Pancreas (tissue), 10 donors: ENCODE results near the gene TH. TPM values are rescaled to one million over a fixed set of nuclear protein-coding genes. Genes with fewer than 3 reads are reported as not detected.
A peak's percentile ranks its signal among the peaks of the same experiment; 100 is the strongest.

ENCODE experiments used
- ATAC-seq, 4 donors: fragments of 200-7000 bp; cut with Tn5 transposase; one replicate each; pipeline versions ENCODE4 v1.8.0 to v1.9.1; 2020; ENCODE audit warnings: mild to moderate bottlenecking in 4 of 4, moderate library complexity in 4 of 4
- DNase-seq, 6 donors: peaks; one replicate each; pipeline ENCODE4 v3.0.0-alpha.2; 2020
- FAIRE-seq: peaks from 2 replicates; lab custom pipeline; 2012; peaks lifted over from hg19 to GRCh38; lab: Jason Lieb, UNC
- H3K27ac ChIP-seq, 4 donors: fragments of 200-600 bp; sonication (generic); 1 replicate in 3 of 4; 2 replicates in 1 of 4; pipeline versions ENCODE4 v1.5.0 to v1.8.0; 2020
- H3K27me3 ChIP-seq, 4 donors: fragments of 200-600 bp; one replicate each; pipeline ENCODE4 v1.8.0; 2021
- H3K36me3 ChIP-seq, 3 donors: fragments of 200-600 bp; sonication (generic) in 1 of 3; one replicate each; pipeline versions ENCODE4 v1.5.0 to v1.8.0; 2020 to 2021
- H3K4me1 ChIP-seq, 3 donors: fragments of 200-600 bp; one replicate each; pipeline ENCODE4 v1.8.0; 2021
- H3K4me3 ChIP-seq, 4 donors: fragments of 200-600 bp; sonication (generic) in 2 of 4; one replicate each; pipeline versions ENCODE4 v1.5.0 to v1.8.0; 2020 to 2021
- H3K9me3 ChIP-seq, 4 donors: fragments of 200-600 bp; one replicate each; pipeline ENCODE4 v1.8.0; 2021
- WGBS, 2 donors: extraction: QIAGEN DNeasy Blood & Tissue Kit; methylation state at CpG; one replicate each; pipeline ENCODE4 v1.1.7; 2013; 5-methylcytosine and 5-hydroxymethylcytosine counted together
- intact Hi-C, 3 donors: fragments of 100-400 bp; cut with DNase I; formaldehyde crosslinking; loops; one replicate each; pipeline versions ENCODE4 v1.11.1 to v1.14.2; 2022
- polyA plus RNA-seq, 2 donors: library from polyadenylated mRNA; stranded (reverse); fragments of 200-250 nt; gene quantifications; one replicate each; pipeline ENCODE4 v1.2.3, GENCODE V29; 2013
- total RNA-seq, 6 donors: library from RNA; stranded (reverse); fragmentation: NEBNext Ultra II Directional in 4 of 6; extraction: Animal tissue kit (Norgen Biotek cat#: 25700) in 4 of 6; gene quantifications; one replicate each; pipeline versions ENCODE4 v1.2.1 to v1.2.4, GENCODE V29; 2021 to 2023
- TF ChIP-seq, protein P1 (sequence below), 4 donors: fragments of 200-600 bp; sonication (generic) in 3 of 4; IDR thresholded peaks; one replicate each; pipeline versions ENCODE4 v1.5.0 to v1.8.0; 2021; ENCODE audit warnings: antibody characterized with exemption in 4 of 4
- donor health status: healthy with polysubstance abuse.
- donor health status: DM: no; HTN: no; CAD: no; lungs with moderate emphysema.
- donor health status: DM: no; HTN: no; CAD: no.
- donor health status: control.
- donor health status: control.
- donor health status: Bipolar disorder and iron deficiency.
- donor health status: DM: yes; HTN: yes; CAD: no.
- donor health status: DM: no; HTN: no; CAD: no.
- donor health status: DM: no; HTN: no; CAD: no.
- donor health status: DM: yes; HTN: yes; CAD: no.

The TH gene
- total and polyA plus RNA-seq, 8 donors, result 0.19 to 2.5 (median 0.38) TPM; not detected in 2

DNA sequence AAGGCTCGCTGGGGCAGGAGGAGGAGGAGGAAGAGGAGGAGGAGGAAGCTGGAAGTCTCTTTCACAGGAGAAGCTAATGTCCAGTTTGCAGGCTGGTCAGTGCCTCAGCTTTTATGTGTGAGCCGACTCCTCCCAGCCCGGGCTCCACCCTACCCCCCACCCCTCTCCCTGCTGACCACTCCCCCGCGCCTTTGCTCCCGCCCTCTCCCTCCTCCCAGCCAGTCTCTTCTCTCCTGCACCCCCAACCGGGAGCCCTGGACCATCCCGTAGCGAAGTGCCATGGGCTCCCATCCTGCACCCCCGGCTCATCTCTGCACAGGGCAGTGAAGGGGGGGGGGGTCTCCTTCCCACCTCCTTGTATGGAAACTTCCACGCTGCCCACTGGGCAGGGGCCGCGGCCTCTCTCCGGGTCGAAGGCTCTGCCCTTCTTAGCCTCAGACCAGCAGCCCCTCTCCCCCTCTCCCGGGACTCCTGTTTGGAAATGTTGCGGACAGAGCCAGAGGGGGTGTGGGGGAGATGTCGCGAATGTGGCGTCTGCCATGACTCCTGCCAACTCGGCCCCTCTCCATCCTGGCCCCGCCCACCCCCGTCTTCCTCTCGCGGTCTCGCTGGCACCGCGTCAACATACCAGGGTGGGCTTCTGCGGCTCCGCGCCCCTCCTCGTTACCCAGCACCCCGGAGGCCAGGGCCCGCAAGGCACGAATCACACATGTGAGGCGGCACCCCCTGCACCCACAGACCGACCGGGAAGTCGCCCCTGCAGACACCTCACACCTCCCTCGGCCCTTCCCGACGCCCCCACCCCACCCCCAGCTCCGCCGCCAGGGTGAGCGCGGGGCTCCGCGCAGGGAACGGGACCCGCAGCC lies 34.2 kb downstream of the TH start:
- intact Hi-C loops, result no loop called here
- 2 to 4% methylated on average over 40 to 50 of the region's 50 CpGs for WGBS, 2 donors
- peak overlapping the region in 2 of 4 donors; percentile 13 to 30 for H3K4me3 ChIP-seq

DNA sequence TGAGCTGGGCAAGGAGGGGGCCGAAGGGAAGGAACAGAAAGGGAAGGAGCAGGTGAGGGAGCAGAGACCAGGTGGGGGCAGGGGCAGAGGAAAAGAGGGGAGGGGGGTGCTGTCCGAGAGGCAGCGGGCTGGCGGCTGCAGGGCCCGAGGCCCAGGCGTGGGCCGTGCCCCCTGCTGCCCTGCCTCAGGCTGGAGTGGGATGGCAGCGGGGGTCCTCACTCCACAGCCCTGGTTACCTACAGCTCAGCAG lies 34.7 kb downstream of the TH start:
- TF ChIP-seq, protein P1, sequence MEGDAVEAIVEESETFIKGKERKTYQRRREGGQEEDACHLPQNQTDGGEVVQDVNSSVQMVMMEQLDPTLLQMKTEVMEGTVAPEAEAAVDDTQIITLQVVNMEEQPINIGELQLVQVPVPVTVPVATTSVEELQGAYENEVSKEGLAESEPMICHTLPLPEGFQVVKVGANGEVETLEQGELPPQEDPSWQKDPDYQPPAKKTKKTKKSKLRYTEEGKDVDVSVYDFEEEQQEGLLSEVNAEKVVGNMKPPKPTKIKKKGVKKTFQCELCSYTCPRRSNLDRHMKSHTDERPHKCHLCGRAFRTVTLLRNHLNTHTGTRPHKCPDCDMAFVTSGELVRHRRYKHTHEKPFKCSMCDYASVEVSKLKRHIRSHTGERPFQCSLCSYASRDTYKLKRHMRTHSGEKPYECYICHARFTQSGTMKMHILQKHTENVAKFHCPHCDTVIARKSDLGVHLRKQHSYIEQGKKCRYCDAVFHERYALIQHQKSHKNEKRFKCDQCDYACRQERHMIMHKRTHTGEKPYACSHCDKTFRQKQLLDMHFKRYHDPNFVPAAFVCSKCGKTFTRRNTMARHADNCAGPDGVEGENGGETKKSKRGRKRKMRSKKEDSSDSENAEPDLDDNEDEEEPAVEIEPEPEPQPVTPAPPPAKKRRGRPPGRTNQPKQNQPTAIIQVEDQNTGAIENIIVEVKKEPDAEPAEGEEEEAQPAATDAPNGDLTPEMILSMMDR (IDR thresholded peaks at IDR 0.05), result no peak
- Histone ChIP-seq H3K4me3 (no peak overlapping the region), H3K4me1 (peaks cover 0 to 4% (median 0%) of the 10 kb centered on the region in 3 donors), H3K27me3 (peaks cover 0 to 18% (median 8%) of the 10 kb centered on the region in 4 donors), H3K9me3 (no peaks in the 10 kb centered on the region), H3K36me3 (no peaks in the 10 kb centered on the region), H3K27ac (no peak overlapping the region)
- intact Hi-C loops, result no loop called here
- DNase-seq, result peak in 1 of 6 donors; percentile 12
- no peak for FAIRE-seq
- no peak for ATAC-seq
- WGBS, 2 donors, result 50 to 65% methylated on average over 7 to 8 of the region's 8 CpGs

More for the DNA sequence above, 34.2 kb downstream of the TH start:
- ATAC-seq (peak; percentile 48 to 84 (median 69)), FAIRE-seq (no peak), DNase-seq (peak in 3 of 6 donors; percentile 51 to 83 (median 65))
- Histone ChIP-seq H3K27ac (no peak overlapping the region), H3K36me3 (no peaks in the 10 kb centered on the region), H3K9me3 (no peaks in the 10 kb centered on the region), H3K4me1 (peaks cover 0 to 4% (median 0%) of the 10 kb centered on the region in 3 donors), H3K27me3 (peaks cover 0 to 24% (median 8%) of the 10 kb centered on the region in 4 donors)
- TF ChIP-seq, protein P1 (IDR thresholded peaks at IDR 0.05), result no peak

DNA sequence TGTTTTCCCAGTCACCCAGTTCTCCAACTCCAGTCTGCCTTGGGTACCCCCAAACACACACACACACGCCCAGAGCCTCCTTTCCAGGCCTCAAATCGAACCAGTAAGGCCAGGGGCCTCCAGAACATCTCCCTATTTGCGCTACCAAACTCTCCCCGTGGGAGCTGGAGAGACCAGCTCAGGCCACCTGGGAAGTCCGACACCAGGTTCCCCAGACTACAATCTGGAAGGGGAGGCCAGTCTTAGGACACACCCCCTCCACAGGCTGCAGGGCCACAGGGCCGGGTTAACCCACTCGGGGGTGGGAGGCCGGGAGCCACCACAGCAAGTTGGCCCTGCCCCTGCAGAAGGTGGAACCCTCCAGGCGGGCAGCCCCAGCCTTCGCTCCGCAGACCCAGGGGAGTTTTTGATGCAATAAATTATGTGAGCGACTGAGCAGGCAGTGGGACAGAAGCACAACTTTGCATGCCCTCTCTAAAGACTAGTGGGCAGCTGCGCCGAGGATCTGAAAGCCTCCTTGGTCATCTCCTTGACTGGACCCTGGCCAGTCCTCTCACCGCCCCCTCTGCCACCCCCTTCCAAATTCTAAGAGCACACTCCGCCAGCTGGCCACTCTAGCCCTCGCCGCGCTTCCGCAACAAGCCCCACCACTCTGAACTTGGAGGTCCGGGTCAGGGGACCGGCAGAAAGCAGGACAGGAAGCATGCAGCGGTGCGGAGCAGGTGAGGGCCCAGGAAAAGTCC lies 35.2 kb downstream of the TH start:
- DNase-seq (peak in 3 of 6 donors; percentile 18 to 74 (median 53)), ATAC-seq (no peak), FAIRE-seq (no peak)
- Histone ChIP-seq H3K4me1 (peaks cover 0 to 4% (median 0%) of the 10 kb centered on the region in 3 donors), H3K36me3 (no peaks in the 10 kb centered on the region), H3K4me3 (no peak overlapping the region), H3K9me3 (no peaks in the 10 kb centered on the region), H3K27me3 (peaks cover 0 to 13% (median 8%) of the 10 kb centered on the region in 4 donors), H3K27ac (no peak overlapping the region)
- intact Hi-C loops, result no loop called here
- 63 to 68% methylated on average over 24 of the region's 24 CpGs for WGBS, 2 donors
- TF ChIP-seq, protein P1 (IDR thresholded peaks at IDR 0.05), result no peak

DNA sequence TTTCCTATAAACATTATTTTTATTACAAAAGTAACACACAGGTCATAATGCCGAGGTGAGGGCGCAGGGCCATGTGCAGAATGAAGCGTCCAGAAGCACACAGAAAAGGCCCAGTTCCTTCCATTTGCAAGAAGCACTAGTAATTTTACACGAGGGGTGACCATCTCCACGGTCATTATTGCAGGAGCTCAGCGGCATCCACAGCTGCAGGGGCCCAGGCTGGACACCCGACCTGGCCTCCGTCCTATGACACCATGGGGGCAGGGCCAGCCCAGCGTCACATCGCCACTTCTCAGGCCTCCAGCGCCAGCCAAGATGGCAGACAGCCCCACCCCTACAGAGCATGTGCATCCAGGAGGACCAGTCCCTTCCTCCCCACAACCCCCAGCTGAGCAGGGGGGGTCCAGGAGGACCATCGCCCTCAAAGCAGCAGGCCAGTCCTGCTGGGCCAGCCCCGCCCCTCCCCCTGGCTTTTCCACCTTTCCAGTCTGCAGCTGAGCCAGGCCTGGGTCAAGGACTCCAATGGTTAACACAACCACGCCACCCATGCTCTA lies 35.9 kb downstream of the TH start:
- DNase-seq, result peak in 3 of 6 donors; percentile 20 to 63 (median 45)
- Histone ChIP-seq H3K9me3 (no peaks in the 10 kb centered on the region), H3K4me3 (no peak overlapping the region), H3K36me3 (no peaks in the 10 kb centered on the region), H3K27me3 (peaks cover 0 to 8% (median 4%) of the 10 kb centered on the region in 4 donors), H3K27ac (no peak overlapping the region), H3K4me1 (peaks cover 0 to 4% (median 0%) of the 10 kb centered on the region in 3 donors)
- no peak for FAIRE-seq
- WGBS, 2 donors, result 83 to 87% methylated on average over 13 to 14 of the region's 14 CpGs
- TF ChIP-seq, protein P1 (IDR thresholded peaks at IDR 0.05), result no peak
- ATAC-seq, result no peak
- intact Hi-C loops, result no loop called here
